Vagina (tissue), 2 donors: Measurements from ENCODE around the gene NPPA. TPM values are rescaled to one million over a fixed set of nuclear protein-coding genes. Genes with fewer than 3 reads are reported as not detected.
"Not testable (repeated sequence)": the region's sequence is repeated elsewhere in the genome, so short reads cannot be mapped to it uniquely, and the experiment has no call there.

Experiments used
- DNase-seq, 2 donors: peaks; one replicate each; pipeline ENCODE4 v3.0.0-alpha.2; 2017; ENCODE audit errors: extremely low spot score in 2 of 2
- H3K27ac ChIP-seq: fragments of 200-600 bp; sonication (generic); one replicate; pipeline ENCODE4 v1.5.1; 2019
- H3K27me3 ChIP-seq: fragments of 200-600 bp; sonication (generic); one replicate; pipeline ENCODE4 v1.5.1; 2019
- H3K36me3 ChIP-seq, 2 donors: fragments of 200-600 bp; sonication (generic); one replicate each; pipeline ENCODE4 v1.5.1; 2017 to 2019
- H3K4me1 ChIP-seq: fragments of 200-600 bp; sonication (generic); one replicate; pipeline ENCODE4 v1.5.1; 2019
- H3K4me3 ChIP-seq, 2 donors: fragments of 200-600 bp; sonication (generic); 1 replicate in 1 of 2; 2 replicates in 1 of 2; pipeline ENCODE4 v1.5.1; 2016 to 2019
- H3K9me3 ChIP-seq: fragments of 200-600 bp; sonication (generic); one replicate; pipeline ENCODE4 v1.5.1; 2019
- CTCF ChIP-seq, 3 experiments: fragments of 450-650 bp in 2 of 3; fragments of 200-600 bp in 1 of 3; sonication (generic) in 1 of 3; IDR thresholded peaks; one replicate each; pipeline ENCODE4 v1.5.1; 2017 to 2019; ENCODE audit warnings: antibody characterized with exemption in 3 of 3, mild to moderate bottlenecking in 2 of 3, moderate library complexity in 2 of 3
- POLR2A ChIP-seq, 2 donors: fragments of 450-650 bp; IDR thresholded peaks; one replicate each; pipeline ENCODE4 v1.6.1; 2017; ENCODE audit warnings: antibody characterized with exemption in 2 of 2, mild to moderate bottlenecking in 2 of 2, moderate library complexity in 2 of 2
- POLR2AphosphoS5 ChIP-seq, 2 donors: sonication (generic); formaldehyde crosslinking; IDR thresholded peaks; one replicate each; pipeline ENCODE4 v1.9.0; 2017; ENCODE audit warnings: antibody characterized with exemption in 2 of 2, mild to moderate bottlenecking in 2 of 2, low read depth in 1 of 2; ENCODE audit not compliant: insufficient read depth in 1 of 2
- intact Hi-C: fragments of 100-400 bp; cut with DNase I; formaldehyde crosslinking; loops from one replicate; pipeline ENCODE4 v1.15.1; 2023
- total RNA-seq: library from RNA; depleted of rRNA; stranded (reverse); fragments of >200 nt; gene quantifications from one replicate; pipeline ENCODE4 v1.2.3, GENCODE V29; 2016

The NPPA gene
- total RNA-seq, 1 donor from 2014 or later: not detected

- no peaks in the 10 kb centered on the region for H3K27me3 ChIP-seq
- DNase-seq: peak; percentile 100
- H3K4me1 ChIP-seq: peaks cover 74% of the 10 kb centered on the region
- H3K9me3 ChIP-seq: no peaks in the 10 kb centered on the region
- peak within 1 kb of the TSS; percentile 100 for H3K27ac ChIP-seq
- peak within 1 kb of the TSS; percentile 94 to 95 for H3K4me3 ChIP-seq
- peaks cover 0 to 18% of the 10 kb centered on the region in 2 donors for H3K36me3 ChIP-seq
- TF ChIP-seq CTCF (IDR thresholded peaks at IDR 0.05): no peak
- peak; percentile 85 to 99 for TF ChIP-seq POLR2A (IDR thresholded peaks at IDR 0.05)
- peak; percentile 99 to 100 for TF ChIP-seq POLR2AphosphoS5 (IDR thresholded peaks at IDR 0.05; ENCODE audit: insufficient read depth in 1 of 2, low read depth in 1 of 2)
- intact Hi-C loops: no loop called here
Observed at GRCh38 chr1:11805422-11806306, 41.9 kb downstream of the NPPA start, which contains the start of the genes CLCN6 and MTHFR. CLCN6 (plus strand) TSS chr1:11806191; CDS start chr1:11806263, 72 bp downstream. MTHFR (minus strand) TSS chr1:11805964; CDS start chr1:11803116, 2,848 bp downstream.

GRCh38 chr1:11804666-11805421, 42.7 kb downstream of the NPPA start:
- H3K27me3 ChIP-seq: no peaks in the 10 kb centered on the region
- peaks cover 75% of the 10 kb centered on the region for H3K4me1 ChIP-seq
- peak overlapping the region; percentile 94 to 95 for H3K4me3 ChIP-seq
- TF ChIP-seq CTCF (IDR thresholded peaks at IDR 0.05): no peak
- TF ChIP-seq POLR2A (IDR thresholded peaks at IDR 0.05): no peak
- TF ChIP-seq POLR2AphosphoS5 (IDR thresholded peaks at IDR 0.05; ENCODE audit: insufficient read depth in 1 of 2, low read depth in 1 of 2): no peak
- DNase-seq: no peak
- intact Hi-C loops: loop anchor here (5.0 kb wide), 1 partner anchor 63 kb away; no protein-coding TSS in a partner anchor
- H3K9me3 ChIP-seq: no peaks in the 10 kb centered on the region
- peak overlapping the region; percentile 100 for H3K27ac ChIP-seq
- H3K36me3 ChIP-seq: peaks cover 0 to 21% of the 10 kb centered on the region in 2 donors

GRCh38 chr1:11803924-11804665, 43.5 kb downstream of the NPPA start:
- H3K4me3 ChIP-seq: peak overlapping the region; percentile 56 to 95
- H3K27ac ChIP-seq: peak overlapping the region; percentile 100
- peaks cover 71% of the 10 kb centered on the region for H3K4me1 ChIP-seq
- H3K27me3 ChIP-seq, H3K9me3 ChIP-seq, DNase-seq: not testable (repeated sequence)
- intact Hi-C loops: loop anchor here (5.0 kb wide), 1 partner anchor 62 kb away; no protein-coding TSS in a partner anchor
- H3K36me3 ChIP-seq: peaks cover 0 to 21% of the 10 kb centered on the region in 2 donors

- Histone ChIP-seq H3K9me3 (no peaks in the 10 kb centered on the region), H3K27me3 (no peaks in the 10 kb centered on the region), H3K36me3 (peaks cover 0 to 24% of the 10 kb centered on the region in 2 donors), H3K4me3 (peak overlapping the region; percentile 52 to 56), H3K27ac (peak overlapping the region; percentile 100), H3K4me1 (peaks cover 63% of the 10 kb centered on the region)
- intact Hi-C loops: loop anchor here (1.0 to 5.0 kb wide), 2 partner anchors 61 to 149 kb away; partner anchors contain the start of genes FBXO2 and FBXO44
- TF ChIP-seq CTCF (IDR thresholded peaks at IDR 0.05) (no peak), POLR2AphosphoS5 (IDR thresholded peaks at IDR 0.05; ENCODE audit: insufficient read depth in 1 of 2, low read depth in 1 of 2) (peak; percentile 72 to 95), POLR2A (IDR thresholded peaks at IDR 0.05) (peak in 1 of 2 donors; percentile 64)
- DNase-seq: no peak
Observed at GRCh38 chr1:11802973-11803885, 44.4 kb downstream of the NPPA start.
